ENCODE data around the gene CCND1.

Gene CCND1

GRCh38 chr11:69640995-69641581, at the start of gene CCND1:
Gene CCND1 (plus strand): TSS chr11:69641156. CDS start chr11:69641314, 158 bp downstream.
- DNase-seq (ENCODE audit: low spot score): peak; percentile 95

GRCh38 chr11:69592986-69593650, 47.8 kb upstream of the CCND1 start:
- DNase-seq (ENCODE audit: low spot score): no peak

GRCh38 chr11:69593851-69594250, 47.1 kb upstream of the CCND1 start:
- no peak for DNase-seq (ENCODE audit: low spot score)

- no peak for DNase-seq (ENCODE audit: low spot score)
Measured at GRCh38 chr11:69594481-69594880, 46.5 kb upstream of the CCND1 start.

- no peak for DNase-seq (ENCODE audit: low spot score)
Measured at GRCh38 chr11:69595805-69596665, 44.9 kb upstream of the CCND1 start.

- DNase-seq (ENCODE audit: low spot score): no peak
Measured at GRCh38 chr11:69598147-69598546, 42.8 kb upstream of the CCND1 start.

GRCh38 chr11:69599502-69599901, 41.5 kb upstream of the CCND1 start:
- no peak for DNase-seq (ENCODE audit: low spot score)

GRCh38 chr11:69600001-69600400, 41.0 kb upstream of the CCND1 start:
- no peak for DNase-seq (ENCODE audit: low spot score)

GRCh38 chr11:69601011-69601975, 39.7 kb upstream of the CCND1 start:
- DNase-seq (ENCODE audit: low spot score): no peak

GRCh38 chr11:69603111-69603836, 37.7 kb upstream of the CCND1 start:
- no peak for DNase-seq (ENCODE audit: low spot score)

GRCh38 chr11:69604055-69604454, 36.9 kb upstream of the CCND1 start:
- DNase-seq (ENCODE audit: low spot score): no peak

GRCh38 chr11:69605737-69606526, 35.0 kb upstream of the CCND1 start:
- peak; percentile 15 for DNase-seq (ENCODE audit: low spot score)

- no peak for DNase-seq (ENCODE audit: low spot score)
Measured at GRCh38 chr11:69609351-69609750, 31.6 kb upstream of the CCND1 start.

- no peak for DNase-seq (ENCODE audit: low spot score)
Measured at GRCh38 chr11:69611548-69612526, 29.1 kb upstream of the CCND1 start.

GRCh38 chr11:69613594-69613993, 27.4 kb upstream of the CCND1 start:
- DNase-seq (ENCODE audit: low spot score): no peak

GRCh38 chr11:69614085-69614484, 26.9 kb upstream of the CCND1 start:
- no peak for DNase-seq (ENCODE audit: low spot score)

- no peak for DNase-seq (ENCODE audit: low spot score)
Measured at GRCh38 chr11:69615545-69616278, 25.2 kb upstream of the CCND1 start.

GRCh38 chr11:69617220-69617619, 23.7 kb upstream of the CCND1 start:
- DNase-seq (ENCODE audit: low spot score): no peak

Data from ecto neural progenitor cell (in vitro differentiated cells).